ENCODE measurements around the gene ULK4.

GRCh38 chr3:41575724-41576123 is 386.2 kb downstream of the ULK4 start:
- TF ChIP-seq CTCF (conservative IDR thresholded peaks at IDR 0.05 in 1 of 2, IDR thresholded peaks at IDR 0.05 in 1 of 2; ENCODE audit: low read depth in 1 of 2, low read length in 2 of 2) (no peak), EZH2 (IDR thresholded peaks at IDR 0.05; ENCODE audit: low read length, missing control alignments) (no peak)
